GM10248 (cell line): Measurements from ENCODE around the gene SUSD3.

ENCODE experiments used
- CTCF ChIA-PET: fragments of 300-600 bp; sonication (Branson Sonifier 250); formaldehyde crosslinking; extraction: SDS; loops from one replicate; lab custom pipeline; 2021; ENCODE audit warnings: antibody characterized with exemption; lab: Yijun Ruan, JAX
- POLR2A ChIA-PET: fragments of 350-650 bp; sonication (Branson Sonifier 250); formaldehyde crosslinking; extraction: SDS; loops from one replicate; lab custom pipeline; 2020; ENCODE audit warnings: antibody characterized with exemption; lab: Yijun Ruan, JAX
- DNase-seq: peaks from one replicate; pipeline ENCODE4 v3.0.0; 2012; ENCODE audit errors: extremely low spot score
- TF ChIP-seq, protein P1 (sequence below): IDR thresholded peaks from 2 replicates; pipeline ENCODE4 v1.5.1; 2012; ENCODE audit warnings: mild to moderate bottlenecking, low read depth; ENCODE audit errors: extremely low read depth, missing control alignments, control extremely low read depth

Gene SUSD3

DNA sequence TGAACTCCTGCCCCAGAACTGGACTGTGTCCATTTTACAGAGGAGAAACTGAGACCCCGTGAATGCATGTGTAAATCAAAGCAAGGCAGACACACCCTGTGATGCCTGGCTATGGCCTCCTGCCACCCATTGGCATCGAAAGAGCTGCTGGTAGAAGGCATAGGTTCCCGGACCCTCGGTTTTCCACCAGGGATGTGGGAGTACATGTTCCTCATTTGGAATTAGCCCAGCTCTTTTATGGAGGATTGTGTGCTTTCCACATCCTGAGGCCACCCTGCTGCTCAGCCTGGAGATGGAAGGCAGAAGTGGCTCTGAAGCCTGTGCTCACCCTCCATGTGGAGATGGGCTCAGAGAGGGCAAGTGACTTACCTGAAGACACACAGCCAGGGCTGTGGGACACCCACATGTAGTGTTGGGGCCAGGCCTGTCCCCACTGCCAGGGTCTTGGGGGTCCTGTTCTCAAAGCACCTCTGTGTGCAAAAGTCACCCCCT is 2.8 kb downstream of the SUSD3 start:
- TF ChIP-seq, protein P1, sequence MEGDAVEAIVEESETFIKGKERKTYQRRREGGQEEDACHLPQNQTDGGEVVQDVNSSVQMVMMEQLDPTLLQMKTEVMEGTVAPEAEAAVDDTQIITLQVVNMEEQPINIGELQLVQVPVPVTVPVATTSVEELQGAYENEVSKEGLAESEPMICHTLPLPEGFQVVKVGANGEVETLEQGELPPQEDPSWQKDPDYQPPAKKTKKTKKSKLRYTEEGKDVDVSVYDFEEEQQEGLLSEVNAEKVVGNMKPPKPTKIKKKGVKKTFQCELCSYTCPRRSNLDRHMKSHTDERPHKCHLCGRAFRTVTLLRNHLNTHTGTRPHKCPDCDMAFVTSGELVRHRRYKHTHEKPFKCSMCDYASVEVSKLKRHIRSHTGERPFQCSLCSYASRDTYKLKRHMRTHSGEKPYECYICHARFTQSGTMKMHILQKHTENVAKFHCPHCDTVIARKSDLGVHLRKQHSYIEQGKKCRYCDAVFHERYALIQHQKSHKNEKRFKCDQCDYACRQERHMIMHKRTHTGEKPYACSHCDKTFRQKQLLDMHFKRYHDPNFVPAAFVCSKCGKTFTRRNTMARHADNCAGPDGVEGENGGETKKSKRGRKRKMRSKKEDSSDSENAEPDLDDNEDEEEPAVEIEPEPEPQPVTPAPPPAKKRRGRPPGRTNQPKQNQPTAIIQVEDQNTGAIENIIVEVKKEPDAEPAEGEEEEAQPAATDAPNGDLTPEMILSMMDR, result no peak
- POLR2A ChIA-PET, result interaction anchor here (1.0 kb wide), 1 partner anchor 34 kb away, joined by 3 read pairs; no protein-coding TSS in a partner anchor
- CTCF ChIA-PET, result interaction anchor here (0.7 to 2.5 kb wide), 2 partner anchors 58 to 505 kb away, joined by 3 to 9 read pairs; no protein-coding TSS in a partner anchor
- no peak for DNase-seq

DNA sequence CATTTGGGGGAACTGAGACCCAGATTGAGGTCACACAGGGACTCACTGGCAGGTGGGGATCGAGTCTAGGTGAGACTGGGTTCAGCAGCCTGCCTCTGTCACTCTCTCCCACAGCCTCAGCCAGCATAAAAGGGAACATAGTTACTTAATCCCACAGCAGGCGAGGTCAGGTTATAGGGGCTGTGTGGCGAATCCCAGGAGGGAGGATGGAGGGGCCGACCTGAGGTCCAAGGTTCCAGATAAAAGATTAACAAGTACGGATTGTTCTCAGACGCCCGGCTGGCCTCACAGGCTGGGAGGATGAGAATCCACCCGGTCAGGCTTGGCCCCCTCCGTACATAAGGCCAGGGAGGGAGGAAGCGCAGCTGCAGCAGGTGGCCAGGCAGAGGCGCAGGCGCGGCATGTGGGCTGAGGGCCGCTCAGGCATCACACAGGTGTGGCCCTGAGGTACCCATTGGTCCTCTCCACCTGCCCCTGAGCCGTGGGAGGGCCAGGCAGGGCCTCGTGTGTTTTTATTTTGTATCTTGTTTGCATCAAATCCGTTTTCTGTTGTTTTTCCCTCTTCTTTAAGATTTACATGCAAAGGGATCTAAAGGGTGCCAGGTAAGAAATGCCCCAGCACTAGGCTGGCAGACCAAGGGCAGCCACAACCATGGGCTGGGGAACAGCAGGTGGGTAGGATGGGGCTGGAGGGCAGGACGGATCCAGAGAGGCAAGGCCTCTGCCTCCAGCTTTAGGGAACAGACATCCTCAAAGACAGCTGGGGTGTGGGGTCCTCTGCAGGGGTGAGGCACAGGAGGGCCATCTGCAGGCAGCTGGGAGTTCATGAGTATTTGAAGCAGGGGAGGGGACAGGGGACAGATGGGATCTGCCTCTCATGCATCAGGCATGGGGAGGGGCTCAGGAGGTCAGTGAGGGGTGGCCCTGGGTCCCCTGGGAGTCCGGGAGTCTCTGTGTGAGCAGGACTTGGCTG is 3.6 kb downstream of the SUSD3 start:
- ChIA-PET POLR2A (no interaction called here), CTCF (interaction anchor here (0.7 kb wide), 1 partner anchor 33 kb away, joined by 3 read pairs; no protein-coding TSS in a partner anchor)
- peak; percentile 74 for DNase-seq
- TF ChIP-seq, protein P1, result peak; percentile 41

DNA sequence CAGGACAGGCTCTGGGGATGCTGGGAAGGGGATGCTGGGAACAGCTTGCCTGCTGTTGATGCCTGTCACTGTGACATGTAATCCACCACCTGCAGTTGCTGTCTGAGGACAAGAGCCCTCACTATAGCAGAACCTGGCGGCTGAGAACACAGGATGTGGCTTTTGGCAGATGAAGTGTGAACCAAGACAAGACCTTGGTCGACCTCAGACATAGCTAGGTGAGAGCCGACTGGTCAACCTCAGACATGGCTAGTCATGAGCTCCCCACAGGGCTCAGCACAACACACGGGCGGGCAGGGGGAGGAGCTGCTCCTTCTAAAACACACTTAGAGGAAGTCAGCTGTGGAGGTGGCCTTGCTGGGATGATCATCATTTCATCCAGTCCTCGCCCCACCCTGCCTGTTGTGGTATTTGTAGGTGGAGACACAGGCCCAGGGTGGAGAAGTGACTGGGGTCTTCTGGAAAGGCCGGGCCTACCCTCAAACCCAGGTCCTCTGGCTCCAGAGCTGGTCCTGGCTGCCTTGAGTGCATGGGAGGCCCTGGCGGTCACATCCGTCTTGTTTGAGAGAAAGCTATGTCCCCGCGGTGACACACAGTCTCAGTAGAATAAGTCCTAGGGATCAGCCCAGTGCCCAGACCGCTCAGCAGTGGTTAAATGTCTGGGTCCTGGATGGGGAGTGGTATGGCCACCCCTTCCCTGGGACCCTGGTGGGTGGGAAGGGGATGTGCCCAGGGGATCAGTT is 6.1 kb downstream of the SUSD3 start:
- ChIA-PET POLR2A (interaction anchor here (0.6 kb wide), 2 partner anchors 29 to 153 kb away, joined by 3 to 8 read pairs; no protein-coding TSS in a partner anchor), CTCF (interaction anchor here (0.7 to 1.5 kb wide), 12 partner anchors 9 to 502 kb away, joined by 3 to 4 read pairs (median 3); no protein-coding TSS in a partner anchor)
- TF ChIP-seq, protein P1, result no peak
- peak; percentile 92 for DNase-seq

DNA sequence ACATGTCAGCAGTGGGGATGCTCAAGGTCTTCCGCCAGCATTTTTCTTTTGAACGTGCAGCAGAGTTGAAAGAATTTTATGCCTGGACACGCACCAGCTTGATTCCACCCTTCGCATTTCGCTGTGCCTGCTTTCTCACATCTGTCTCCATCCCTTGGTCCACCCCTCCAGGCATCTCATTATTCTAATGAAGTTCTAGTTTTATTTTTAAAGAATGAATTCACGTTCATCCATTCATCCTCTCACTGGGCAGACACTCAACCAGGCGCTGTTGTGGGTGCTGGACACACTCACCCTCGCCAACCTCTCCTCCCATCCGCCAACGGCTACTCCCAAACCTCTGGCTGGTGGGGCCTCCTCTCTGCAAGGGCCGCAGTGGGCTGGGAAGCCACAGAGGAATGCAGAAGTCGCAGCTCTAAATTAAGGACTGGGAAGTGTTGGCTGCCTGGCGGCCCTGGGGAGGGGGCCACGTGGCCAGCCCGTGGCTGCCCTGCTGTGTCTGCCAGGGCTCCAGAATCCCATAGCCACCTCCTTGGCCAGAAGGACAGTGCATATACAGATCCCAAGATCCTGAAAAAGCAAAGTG is 6.7 kb downstream of the SUSD3 start:
- TF ChIP-seq, protein P1, result no peak
- ChIA-PET CTCF (interaction anchor here (0.9 to 1.5 kb wide), 12 partner anchors 8 to 501 kb away, joined by 3 to 6 read pairs (median 3); no protein-coding TSS in a partner anchor), POLR2A (interaction anchor here (0.6 kb wide), 1 partner anchor 28 kb away, joined by 3 read pairs; no protein-coding TSS in a partner anchor)
- DNase-seq, result no peak

DNA sequence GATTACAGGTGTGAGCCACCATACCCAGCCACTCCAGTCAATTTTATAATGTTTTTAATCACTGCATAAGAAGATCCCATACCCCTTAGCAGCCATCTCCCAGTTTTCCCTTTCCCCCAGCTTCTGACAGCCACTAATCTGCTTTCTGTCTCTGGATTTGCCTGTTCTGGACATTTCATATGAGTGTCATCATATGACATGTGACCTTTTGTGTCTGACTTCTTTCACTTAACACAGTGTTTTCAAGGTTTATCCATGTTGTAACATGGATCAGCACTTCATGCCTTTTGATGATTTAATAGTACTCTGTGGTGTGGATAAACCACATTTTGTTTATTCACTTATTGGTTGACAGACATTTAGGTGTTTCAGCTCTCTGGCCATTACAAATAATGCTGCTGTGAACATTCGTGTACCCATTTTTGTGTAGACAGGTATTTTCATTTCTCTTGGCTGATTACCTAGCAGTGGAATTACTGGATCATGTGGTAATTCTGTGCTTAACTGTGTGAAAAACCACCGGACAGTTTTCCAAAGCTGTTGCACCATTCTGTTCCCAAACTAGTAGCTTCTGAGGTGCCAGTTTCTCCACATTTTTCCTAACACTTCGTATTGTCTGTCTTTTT is 8.6 kb downstream of the SUSD3 start:
- TF ChIP-seq, protein P1, result no peak
- no peak for DNase-seq
- POLR2A ChIA-PET, result no interaction called here
- CTCF ChIA-PET, result interaction anchor here (1.0 to 1.7 kb wide), 3 partner anchors 41 to 53 kb away, joined by 3 to 5 read pairs (median 4); no protein-coding TSS in a partner anchor
